Spinal cord (tissue), 10 donors: ENCODE measurements around the gene LCE3E. TPM values are rescaled to one million over a fixed set of nuclear protein-coding genes. Genes with fewer than 3 reads are reported as not detected.
"Not testable (repeated sequence)": the region's sequence is repeated elsewhere in the genome, so short reads cannot be mapped to it uniquely, and the experiment has no call there.

ENCODE experiments used
- DNase-seq, 6 donors: peaks; one replicate each; pipeline versions ENCODE4 v3.0.0 to v3.0.0-alpha.2; 2013 to 2015; ENCODE audit warnings: low spot score in 6 of 6, low read depth in 4 of 6
- H3K27ac ChIP-seq: one replicate; pipeline ENCODE4 v1.5.1; 2013; ENCODE audit warnings: low read depth, low read length, control low read depth
- H3K27me3 ChIP-seq: one replicate; pipeline ENCODE4 v1.6.1; 2013; ENCODE audit warnings: low read length; ENCODE audit not compliant: control insufficient read depth, insufficient read depth
- H3K36me3 ChIP-seq: one replicate; pipeline ENCODE4 v1.6.1; 2013; ENCODE audit warnings: low read length; ENCODE audit not compliant: control insufficient read depth, insufficient read depth
- H3K4me1 ChIP-seq: one replicate; pipeline ENCODE4 v1.6.1; 2013; ENCODE audit warnings: low read length; ENCODE audit not compliant: control insufficient read depth, insufficient read depth
- H3K4me3 ChIP-seq: one replicate; pipeline ENCODE4 v1.5.1; 2013; ENCODE audit warnings: low read depth, low read length, control low read depth
- H3K9me3 ChIP-seq: one replicate; pipeline ENCODE4 v1.6.1; 2013; ENCODE audit warnings: low read length; ENCODE audit not compliant: control insufficient read depth, insufficient read depth
- WGBS: methylation state at CpG from one replicate; pipeline ENCODE4 v1.1.5; 2013; ENCODE audit warnings: missing lambda C conversion rate; ENCODE audit not compliant: insufficient coverage; 5-methylcytosine and 5-hydroxymethylcytosine counted together
- long read RNA-seq, 4 donors: transcript quantifications; one replicate each; lab custom pipeline, GENCODE V29; 2026
- polyA plus RNA-seq, 2 donors: library from polyadenylated mRNA; unstranded; fragments of 120-200 nt; gene quantifications; one replicate each; pipeline ENCODE4 v1.2.1, GENCODE V29; 2013; ENCODE audit not compliant: insufficient read length in 2 of 2
- total RNA-seq, 2 donors: library from RNA; depleted of rRNA in 1 of 2; stranded (reverse); fragments of 120-200 nt in 1 of 2; fragments of >200 nt in 1 of 2; gene quantifications; one replicate each; pipeline versions ENCODE4 v1.2.3 to v1.2.4, GENCODE V29; 2013 to 2014
- donor health status: healthy.

The LCE3E gene, protein sequence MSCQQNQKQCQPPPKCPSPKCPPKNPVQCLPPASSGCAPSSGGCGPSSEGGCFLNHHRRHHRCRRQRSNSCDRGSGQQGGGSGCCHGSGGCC
- total RNA-seq (not detected), polyA plus RNA-seq (not detected)
- long read RNA-seq, donor 1: 0 reads
- long read RNA-seq, donor 2: 0 reads
- long read RNA-seq, donor 3: 0 reads
- long read RNA-seq, donor 4: 0 reads

DNA sequence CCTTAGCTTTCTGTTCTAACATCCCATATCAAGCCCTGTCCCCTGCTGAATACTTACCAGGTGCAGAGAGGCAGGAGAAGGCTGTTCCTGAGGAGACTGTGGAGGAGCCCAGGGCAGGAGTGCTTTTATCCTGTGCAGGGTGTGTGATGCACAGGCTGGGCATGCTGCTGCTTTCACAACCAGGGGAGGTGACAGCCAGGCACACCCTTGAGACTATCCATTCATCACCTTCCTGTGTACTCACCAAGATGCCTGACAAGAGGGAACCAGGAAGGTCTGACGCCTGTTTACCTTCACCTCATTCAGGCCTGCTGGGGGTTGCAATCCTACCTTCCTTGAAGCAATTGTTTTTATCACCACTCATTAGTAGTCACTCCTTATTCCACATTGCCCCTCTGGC lies at the start of gene LCE3E:
Gene LCE3E (minus strand): TSS at position 100 of the 400 bp plus-strand sequence. CDS start 572 bp downstream, outside the sequence.
- no peaks in the 10 kb centered on the region for H3K4me1 ChIP-seq
- WGBS: 88% methylated on average over 1 of the region's 1 CpG
- H3K27ac ChIP-seq: no peak within 1 kb of the TSS
- H3K36me3 ChIP-seq: no peaks in the 10 kb centered on the region
- H3K9me3 ChIP-seq: no peaks in the 10 kb centered on the region
- no peak within 1 kb of the TSS for H3K4me3 ChIP-seq
- H3K27me3 ChIP-seq: no peaks in the 10 kb centered on the region
- no peak for DNase-seq

DNA sequence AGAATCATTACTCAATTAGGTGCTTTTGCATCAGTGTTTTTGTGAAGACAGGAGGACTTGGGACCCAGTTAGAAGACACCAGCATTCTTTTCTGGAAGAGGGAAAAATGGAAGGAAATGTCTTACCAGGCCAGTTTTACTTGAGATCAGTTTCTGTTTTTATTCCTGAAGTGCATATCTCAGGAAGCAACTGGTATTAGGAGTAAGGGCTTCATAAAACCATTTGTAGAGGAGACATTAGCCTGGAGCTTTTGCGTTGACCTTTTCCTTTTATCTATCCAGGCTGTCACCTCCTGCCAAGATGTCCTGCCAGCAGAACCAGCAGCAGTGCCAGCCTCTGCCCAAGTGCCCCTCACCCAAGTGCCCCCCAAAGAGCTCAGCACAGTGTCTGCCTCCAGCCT lies 46.9 kb upstream of the LCE3E start, which contains the start of gene LCE3B:
Gene LCE3B (plus strand): TSS at position 301 of the 400 bp plus-strand sequence. CDS start 0 bp downstream, at position 301.
- no peak within 1 kb of the TSS for H3K27ac ChIP-seq
- no peaks in the 10 kb centered on the region for H3K27me3 ChIP-seq
- DNase-seq: no peak
- no peaks in the 10 kb centered on the region for H3K4me1 ChIP-seq
- H3K36me3 ChIP-seq: no peaks in the 10 kb centered on the region
- peaks cover 2% of the 10 kb centered on the region for H3K9me3 ChIP-seq
- H3K4me3 ChIP-seq: no peak within 1 kb of the TSS
- WGBS: no CpG with 5 or more reads among the region's 1 CpG

DNA sequence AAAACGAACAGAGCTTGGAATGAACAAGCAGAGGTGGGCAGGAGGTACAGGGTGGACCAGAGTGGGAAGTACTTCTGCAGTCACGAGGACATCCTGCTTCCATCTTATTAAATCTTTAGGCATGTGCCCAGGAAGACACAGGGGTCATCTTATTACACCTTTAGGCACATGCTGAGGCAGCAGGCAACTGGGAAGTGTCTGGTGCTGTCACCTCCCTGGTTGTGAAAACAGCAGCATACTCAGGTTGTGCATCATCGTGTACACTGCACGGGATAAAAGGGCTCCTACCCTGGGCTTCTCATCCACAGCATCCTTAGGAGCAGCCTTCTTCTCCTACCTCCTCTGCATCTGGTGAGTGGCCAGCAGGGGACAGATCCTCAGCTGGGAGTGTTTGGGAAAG lies 33.4 kb upstream of the LCE3E start, which contains the start of gene LCE3C:
Gene LCE3C (plus strand): TSS at position 301 of the 400 bp plus-strand sequence. CDS start 498 bp downstream, outside the sequence.
- WGBS: no CpG with 5 or more reads among the region's 4 CpGs
- no peaks in the 10 kb centered on the region for H3K36me3 ChIP-seq
- no peaks in the 10 kb centered on the region for H3K9me3 ChIP-seq
- no peaks in the 10 kb centered on the region for H3K4me1 ChIP-seq
- no peak within 1 kb of the TSS for H3K4me3 ChIP-seq
- no peaks in the 10 kb centered on the region for H3K27me3 ChIP-seq
- DNase-seq: no peak
- no peak within 1 kb of the TSS for H3K27ac ChIP-seq

DNA sequence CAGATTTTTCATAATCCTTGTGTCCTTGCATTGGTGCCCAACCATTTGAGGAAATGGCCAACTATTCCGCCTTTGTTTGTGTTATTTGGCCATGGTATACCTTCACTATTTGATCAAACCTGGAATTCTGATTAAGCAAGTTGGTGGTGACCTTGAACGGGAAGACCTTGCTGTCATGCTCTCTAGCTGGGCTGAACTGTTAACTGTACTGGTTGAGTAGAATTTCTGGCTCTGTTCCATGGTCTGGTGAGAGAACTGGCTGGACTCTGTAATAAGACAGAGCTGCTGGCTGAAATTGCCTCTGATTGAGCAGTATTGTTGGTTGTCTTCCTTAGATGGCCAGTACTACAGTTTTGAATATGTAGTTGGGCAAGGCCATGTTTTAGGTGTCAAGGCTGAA lies 30.4 kb upstream of the LCE3E start:
- no peak overlapping the region for H3K4me3 ChIP-seq
- no peaks in the 10 kb centered on the region for H3K27me3 ChIP-seq
- no peaks in the 10 kb centered on the region for H3K4me1 ChIP-seq
- H3K9me3 ChIP-seq: no peaks in the 10 kb centered on the region
- H3K27ac ChIP-seq: no peak overlapping the region
- DNase-seq: no peak
- H3K36me3 ChIP-seq: no peaks in the 10 kb centered on the region
- no CpG with 5 or more reads among the region's 2 CpGs for WGBS

DNA sequence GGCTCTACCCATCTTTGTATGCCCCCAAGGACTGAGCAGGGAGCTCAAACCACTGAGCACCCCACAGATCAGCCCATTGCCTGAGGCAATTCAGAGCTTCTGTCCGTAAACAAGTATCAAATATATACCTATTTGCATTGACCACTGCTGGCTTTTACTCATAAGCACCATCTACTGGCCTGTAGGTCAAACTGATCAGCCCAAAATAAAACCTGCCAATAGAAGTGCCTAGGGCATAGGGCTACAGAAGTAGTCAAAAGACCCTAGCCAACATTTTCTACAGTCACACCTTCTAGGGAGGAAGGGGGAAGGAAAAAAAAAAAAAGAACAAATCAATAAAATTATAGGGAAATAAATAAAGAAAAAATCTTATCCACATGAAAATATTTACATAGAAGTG lies 19.0 kb upstream of the LCE3E start:
- Histone ChIP-seq H3K9me3 (no peaks in the 10 kb centered on the region), H3K4me1 (no peaks in the 10 kb centered on the region), H3K27me3 (no peaks in the 10 kb centered on the region), H3K36me3 (no peaks in the 10 kb centered on the region), H3K27ac (no peak overlapping the region), H3K4me3 (no peak overlapping the region)
- WGBS: no CpG with 5 or more reads among the region's 1 CpG
- DNase-seq: no peak

DNA sequence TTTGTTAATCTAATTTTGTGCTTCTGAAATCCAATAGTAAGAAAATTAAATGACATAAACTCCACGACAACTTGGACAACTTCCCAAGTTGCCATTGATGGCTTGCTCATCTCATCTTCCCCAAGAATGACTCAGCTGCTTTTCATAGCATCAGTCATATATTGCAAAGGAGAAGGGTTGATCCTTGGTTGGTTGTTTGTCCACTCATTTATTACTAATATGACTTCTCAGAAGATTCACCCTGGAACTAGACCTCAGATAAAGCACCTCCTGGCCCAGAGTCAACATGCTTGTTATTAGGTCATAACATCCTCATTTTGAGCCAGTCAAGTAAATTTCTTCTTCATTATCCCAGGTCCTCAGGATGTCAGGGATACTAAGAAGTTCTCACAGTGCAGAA lies 16.1 kb upstream of the LCE3E start:
- Histone ChIP-seq H3K4me1 (no peaks in the 10 kb centered on the region), H3K27me3 (no peaks in the 10 kb centered on the region)
- no CpG with 5 or more reads among the region's 1 CpG for WGBS

DNA sequence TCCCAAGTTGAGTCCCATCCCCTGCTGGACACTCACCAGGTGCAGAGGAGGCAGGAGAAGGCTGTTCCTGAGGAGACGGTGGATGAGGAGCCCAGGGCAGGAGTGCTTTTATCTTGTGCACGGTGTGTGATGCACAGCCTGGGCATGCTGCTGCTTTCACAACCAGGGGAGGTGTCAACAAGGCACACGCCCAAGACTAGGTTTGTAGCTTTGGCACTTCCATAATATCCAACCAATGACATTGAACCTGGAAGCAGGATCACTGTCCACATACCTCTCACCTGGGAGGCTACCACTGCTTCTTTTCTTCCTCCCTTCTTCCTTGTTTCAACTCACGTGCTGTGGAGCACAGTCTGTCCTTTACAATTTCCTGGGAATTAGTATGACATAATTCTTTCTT lies 13.9 kb upstream of the LCE3E start, which contains the start of gene LCE3D:
Gene LCE3D (minus strand): TSS at position 84 of the 400 bp plus-strand sequence. CDS start 580 bp downstream, outside the sequence.
- Histone ChIP-seq H3K36me3 (no peaks in the 10 kb centered on the region), H3K27me3 (no peaks in the 10 kb centered on the region), H3K27ac (no peak within 1 kb of the TSS), H3K4me3 (no peak within 1 kb of the TSS), H3K9me3 (no peaks in the 10 kb centered on the region), H3K4me1 (no peaks in the 10 kb centered on the region)
- 87% methylated on average over 3 of the region's 4 CpGs for WGBS
- DNase-seq: no peak

More for the DNA sequence above, 16.1 kb upstream of the LCE3E start:
- H3K4me3 ChIP-seq: no peak overlapping the region
- H3K27ac ChIP-seq: no peak overlapping the region
- no peaks in the 10 kb centered on the region for H3K36me3 ChIP-seq
- no peaks in the 10 kb centered on the region for H3K9me3 ChIP-seq
- DNase-seq: no peak

DNA sequence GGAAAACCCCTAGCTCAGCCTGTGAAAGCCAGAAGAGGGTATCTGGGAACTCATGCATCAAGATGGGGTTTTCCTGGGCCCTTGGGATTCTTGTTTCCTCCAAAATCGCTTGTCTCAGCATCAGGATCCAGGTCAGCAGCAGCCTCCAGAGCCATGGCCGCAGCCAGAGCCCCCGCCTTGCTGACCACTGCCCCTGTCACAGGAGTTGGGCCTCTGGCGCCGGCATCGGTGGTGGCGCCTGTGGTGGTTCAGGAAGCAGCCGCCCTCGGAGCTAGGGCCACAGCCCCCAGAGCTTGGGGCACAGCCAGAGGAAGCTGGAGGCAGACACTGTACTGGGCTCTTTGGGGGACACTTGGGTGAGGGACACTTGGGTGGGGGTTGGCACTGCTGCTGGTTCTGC lies 12.9 kb upstream of the LCE3E start:
- H3K36me3 ChIP-seq, DNase-seq, H3K4me1 ChIP-seq, H3K27ac ChIP-seq, H3K9me3 ChIP-seq, H3K4me3 ChIP-seq, H3K27me3 ChIP-seq: not testable (repeated sequence)
- WGBS: 87% methylated on average over 3 of the region's 9 CpGs

DNA sequence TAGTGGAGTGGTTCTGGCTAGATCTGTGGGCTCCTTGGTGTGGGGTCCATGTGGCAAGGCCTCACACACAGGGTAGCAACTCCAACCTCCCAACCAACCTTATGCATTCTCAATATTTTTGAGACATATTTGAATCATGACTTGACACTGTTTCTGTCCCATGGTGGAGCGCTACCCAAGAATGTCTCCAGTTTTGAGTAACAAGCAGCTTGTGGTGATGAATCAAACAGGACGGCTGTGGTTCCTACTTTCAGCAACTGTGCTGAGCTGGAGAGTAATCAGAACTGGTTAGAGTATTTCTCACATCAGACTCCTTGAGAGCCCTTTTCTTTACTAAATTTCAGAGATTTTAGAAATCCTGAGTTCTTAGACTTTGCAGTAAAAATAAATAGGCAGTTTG lies 10.6 kb upstream of the LCE3E start:
- no peak for DNase-seq
- Histone ChIP-seq H3K27ac (no peak overlapping the region), H3K9me3 (no peaks in the 10 kb centered on the region), H3K4me3 (no peak overlapping the region), H3K27me3 (no peaks in the 10 kb centered on the region), H3K36me3 (no peaks in the 10 kb centered on the region), H3K4me1 (no peaks in the 10 kb centered on the region)
- 90% methylated on average over 2 of the region's 2 CpGs for WGBS

DNA sequence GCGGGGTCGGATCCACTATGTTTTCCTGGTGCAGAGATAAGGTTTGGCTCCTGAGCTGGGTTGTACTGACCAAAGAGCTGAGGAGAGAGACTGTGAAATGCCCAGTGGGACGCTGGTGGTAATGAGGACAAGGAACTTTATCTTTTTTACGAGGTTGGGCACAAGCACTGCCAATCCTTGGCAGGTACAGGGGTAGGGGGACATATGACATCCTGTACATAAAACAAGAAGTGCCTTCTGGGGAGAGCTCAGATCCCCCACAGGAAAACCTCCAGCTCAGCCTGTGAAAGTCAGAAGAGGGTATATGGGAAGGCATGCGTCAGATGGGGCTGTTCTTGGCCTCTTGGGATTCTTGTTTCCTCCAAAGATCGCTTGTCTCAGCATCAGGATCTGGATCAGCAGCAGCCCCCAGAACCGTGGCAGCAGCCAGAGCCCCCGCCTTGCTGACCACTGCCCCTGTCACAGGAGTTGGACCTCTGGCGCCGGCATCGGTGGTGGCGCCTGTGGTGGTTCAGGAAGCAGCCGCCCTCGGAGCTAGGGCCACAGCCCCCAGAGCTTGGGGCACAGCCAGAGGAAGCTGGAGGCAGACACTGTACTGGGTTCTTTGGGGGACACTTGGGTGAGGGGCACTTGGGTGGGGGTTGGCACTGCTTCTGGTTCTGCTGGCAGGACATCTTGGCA lies 905 bp downstream of the LCE3E start:
- Histone ChIP-seq H3K9me3 (no peaks in the 10 kb centered on the region), H3K27ac (no peak overlapping the region), H3K4me1 (no peaks in the 10 kb centered on the region), H3K27me3 (no peaks in the 10 kb centered on the region), H3K36me3 (no peaks in the 10 kb centered on the region), H3K4me3 (no peak overlapping the region)
- 63% methylated on average over 3 of the region's 14 CpGs for WGBS
- no peak for DNase-seq
